ENCODE data around the gene FOXO6. TPM values are rescaled to one million over a fixed set of nuclear protein-coding genes. Genes with fewer than 3 reads are reported as not detected.
A peak's percentile ranks its signal among the peaks of the same experiment; 100 is the strongest.

Gene FOXO6
- total RNA-seq, 2 donors from 2014 or later = 3.3 to 5.0 TPM

GRCh38 chr1:41430069-41430468 is 68.8 kb downstream of the FOXO6 start:
- Histone ChIP-seq H3K27ac (no peak overlapping the region), H3K9me3 (no peaks in the 10 kb centered on the region), H3K4me3 (no peak overlapping the region), H3K27me3 (replicated peaks; ENCODE audit: insufficient read depth) (no peaks in the 10 kb centered on the region), H3K4me1 (replicated peaks) (peaks cover 15% of the 10 kb centered on the region), H3K36me3 (no peaks in the 10 kb centered on the region)
- no peak for TF ChIP-seq POLR2AphosphoS5 (IDR thresholded peaks at IDR 0.05)
- no peak for TF ChIP-seq POLR2A (IDR thresholded peaks at IDR 0.05)
- TF ChIP-seq, protein P1, sequence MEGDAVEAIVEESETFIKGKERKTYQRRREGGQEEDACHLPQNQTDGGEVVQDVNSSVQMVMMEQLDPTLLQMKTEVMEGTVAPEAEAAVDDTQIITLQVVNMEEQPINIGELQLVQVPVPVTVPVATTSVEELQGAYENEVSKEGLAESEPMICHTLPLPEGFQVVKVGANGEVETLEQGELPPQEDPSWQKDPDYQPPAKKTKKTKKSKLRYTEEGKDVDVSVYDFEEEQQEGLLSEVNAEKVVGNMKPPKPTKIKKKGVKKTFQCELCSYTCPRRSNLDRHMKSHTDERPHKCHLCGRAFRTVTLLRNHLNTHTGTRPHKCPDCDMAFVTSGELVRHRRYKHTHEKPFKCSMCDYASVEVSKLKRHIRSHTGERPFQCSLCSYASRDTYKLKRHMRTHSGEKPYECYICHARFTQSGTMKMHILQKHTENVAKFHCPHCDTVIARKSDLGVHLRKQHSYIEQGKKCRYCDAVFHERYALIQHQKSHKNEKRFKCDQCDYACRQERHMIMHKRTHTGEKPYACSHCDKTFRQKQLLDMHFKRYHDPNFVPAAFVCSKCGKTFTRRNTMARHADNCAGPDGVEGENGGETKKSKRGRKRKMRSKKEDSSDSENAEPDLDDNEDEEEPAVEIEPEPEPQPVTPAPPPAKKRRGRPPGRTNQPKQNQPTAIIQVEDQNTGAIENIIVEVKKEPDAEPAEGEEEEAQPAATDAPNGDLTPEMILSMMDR (IDR thresholded peaks at IDR 0.05) = no peak
- no peak for DNase-seq (ENCODE audit: low spot score)
- whole genome bisulfite sequencing = 62% methylated on average over 4 of the region's 4 CpGs
- intact Hi-C loops (cut with DNase I) = no loop called here

DNA sequence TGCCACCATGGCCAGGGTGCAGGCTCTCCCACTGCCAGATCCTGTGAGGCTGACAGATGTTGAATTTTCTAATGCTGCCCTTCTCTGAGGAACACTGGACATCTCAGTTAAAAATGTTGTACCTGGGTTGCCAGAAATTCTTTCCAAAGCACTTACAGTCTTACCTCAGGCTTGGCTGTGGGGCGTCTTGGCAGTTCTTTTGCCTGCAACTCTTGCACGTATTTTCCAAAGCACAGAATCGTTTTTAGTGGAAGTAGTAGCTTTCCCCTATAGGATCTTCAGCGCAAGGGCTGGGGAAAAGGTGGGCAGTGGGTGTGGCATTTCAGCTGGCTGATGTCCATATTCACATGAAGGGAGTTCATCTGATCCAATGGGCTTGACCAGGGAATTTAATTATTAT is 69.3 kb downstream of the FOXO6 start:
- H3K4me3 ChIP-seq = no peak overlapping the region
- no peak for DNase-seq (ENCODE audit: low spot score)
- no peak overlapping the region for H3K27ac ChIP-seq
- H3K9me3 ChIP-seq = no peaks in the 10 kb centered on the region
- H3K27me3 ChIP-seq (replicated peaks; ENCODE audit: insufficient read depth) = no peaks in the 10 kb centered on the region
- TF ChIP-seq, protein P1 (IDR thresholded peaks at IDR 0.05) = no peak
- TF ChIP-seq POLR2AphosphoS5 (IDR thresholded peaks at IDR 0.05) (no peak), POLR2A (IDR thresholded peaks at IDR 0.05) (no peak)
- H3K4me1 ChIP-seq (replicated peaks) = peaks cover 15% of the 10 kb centered on the region
- intact Hi-C loops (cut with DNase I) = no loop called here
- no peaks in the 10 kb centered on the region for H3K36me3 ChIP-seq
- WGBS = 56% methylated on average over 4 of the region's 4 CpGs

GRCh38 chr1:41431490-41432350 is 70.5 kb downstream of the FOXO6 start:
- no peaks in the 10 kb centered on the region for H3K36me3 ChIP-seq
- peak overlapping the region in 1 of 2 donors; percentile 14 for H3K27ac ChIP-seq
- TF ChIP-seq POLR2A (IDR thresholded peaks at IDR 0.05) = no peak
- TF ChIP-seq POLR2AphosphoS5 (IDR thresholded peaks at IDR 0.05) = no peak
- TF ChIP-seq, protein P1 (IDR thresholded peaks at IDR 0.05) = no peak
- intact Hi-C loops (cut with DNase I) = no loop called here
- DNase-seq (ENCODE audit: low spot score) = no peak
- H3K9me3 ChIP-seq = no peaks in the 10 kb centered on the region
- H3K4me3 ChIP-seq = no peak overlapping the region
- no peaks in the 10 kb centered on the region for H3K27me3 ChIP-seq (replicated peaks; ENCODE audit: insufficient read depth)
- peaks cover 15% of the 10 kb centered on the region for H3K4me1 ChIP-seq (replicated peaks)
- 82% methylated on average over 19 of the region's 20 CpGs for WGBS

Other genes starting within 250 kb of the FOXO6 start
- gene SCMH1, start 119.1 kb upstream of the FOXO6 start, total RNA-seq = 10 to 100 TPM; 49.0 to 62.7 TPM
- gene EDN2, start 123.2 kb downstream of the FOXO6 start, total RNA-seq = 10 to 100 TPM in 1 of 2 donors, 1 to 10 TPM in 1; 2.6 to 12.6 TPM

Data from prostate gland (tissue), 2 donors.